DND-41 (cell line): Measurements from ENCODE around the gene NOD2.

Experiments
- EZH2 ChIP-seq: IDR thresholded peaks from 3 replicates; pipeline ENCODE4 v1.6.1; 2012; ENCODE audit warnings: borderline replicate concordance, low read depth, mild to moderate bottlenecking, moderate library complexity, low read length, inconsistent platforms; ENCODE audit not compliant: severe bottlenecking
- TF ChIP-seq, protein P1 (sequence below): IDR thresholded peaks from 2 replicates; pipeline ENCODE4 v1.5.1; 2012; ENCODE audit warnings: borderline replicate concordance, low read length, moderate library complexity, mild to moderate bottlenecking; ENCODE audit not compliant: poor library complexity, severe bottlenecking; ENCODE audit errors: extremely low read depth

DNA sequence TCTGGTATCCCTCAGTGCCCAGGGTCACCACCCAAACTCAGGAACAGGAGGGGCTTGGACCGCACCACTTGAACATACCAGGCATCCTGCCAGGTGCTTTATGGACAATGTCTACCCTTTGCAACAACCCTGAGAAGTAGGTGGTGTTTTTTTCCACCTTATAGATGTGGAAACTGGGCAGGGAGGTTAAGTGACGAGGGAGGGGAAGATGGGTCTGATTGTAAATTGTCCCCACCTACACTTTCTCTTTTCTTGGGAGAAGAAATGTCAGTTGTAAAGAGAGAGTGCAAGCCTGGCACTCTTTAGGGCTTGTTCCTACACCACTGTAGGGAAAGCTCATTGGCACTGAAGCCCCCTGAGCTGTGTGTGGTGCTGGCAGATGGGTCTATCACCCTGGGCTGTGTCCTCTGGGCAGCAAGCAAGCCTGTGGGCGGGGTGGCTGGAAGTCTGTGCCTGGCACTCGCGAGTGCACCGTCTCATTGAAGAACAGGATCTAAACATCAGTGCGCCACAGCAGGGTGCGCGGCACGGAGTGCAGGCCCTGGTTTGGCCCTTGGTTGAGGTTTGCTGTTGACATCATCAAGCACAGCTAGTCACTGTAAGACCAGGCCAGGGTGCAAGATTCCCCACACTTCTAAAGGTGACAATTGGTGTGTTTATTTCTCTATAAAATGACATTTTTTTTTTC is 15.1 kb downstream of the NOD2 start:
- TF ChIP-seq, protein P1, sequence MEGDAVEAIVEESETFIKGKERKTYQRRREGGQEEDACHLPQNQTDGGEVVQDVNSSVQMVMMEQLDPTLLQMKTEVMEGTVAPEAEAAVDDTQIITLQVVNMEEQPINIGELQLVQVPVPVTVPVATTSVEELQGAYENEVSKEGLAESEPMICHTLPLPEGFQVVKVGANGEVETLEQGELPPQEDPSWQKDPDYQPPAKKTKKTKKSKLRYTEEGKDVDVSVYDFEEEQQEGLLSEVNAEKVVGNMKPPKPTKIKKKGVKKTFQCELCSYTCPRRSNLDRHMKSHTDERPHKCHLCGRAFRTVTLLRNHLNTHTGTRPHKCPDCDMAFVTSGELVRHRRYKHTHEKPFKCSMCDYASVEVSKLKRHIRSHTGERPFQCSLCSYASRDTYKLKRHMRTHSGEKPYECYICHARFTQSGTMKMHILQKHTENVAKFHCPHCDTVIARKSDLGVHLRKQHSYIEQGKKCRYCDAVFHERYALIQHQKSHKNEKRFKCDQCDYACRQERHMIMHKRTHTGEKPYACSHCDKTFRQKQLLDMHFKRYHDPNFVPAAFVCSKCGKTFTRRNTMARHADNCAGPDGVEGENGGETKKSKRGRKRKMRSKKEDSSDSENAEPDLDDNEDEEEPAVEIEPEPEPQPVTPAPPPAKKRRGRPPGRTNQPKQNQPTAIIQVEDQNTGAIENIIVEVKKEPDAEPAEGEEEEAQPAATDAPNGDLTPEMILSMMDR, result no peak
- no peak for TF ChIP-seq EZH2
